DMS79 treated with DMSO at 0.1 percent for 48 hours (cell line): ENCODE measurements around the gene NCR1.
A peak's percentile ranks its signal among the peaks of the same experiment; 100 is the strongest.
"Not testable (repeated sequence)": the region's sequence is repeated elsewhere in the genome, so short reads cannot be mapped to it uniquely, and the experiment has no call there.

Experiments used
- DNase-seq: peaks from one replicate; lab custom pipeline; 2025; lab: John Stamatoyannopoulos, UW

Gene NCR1

DNA sequence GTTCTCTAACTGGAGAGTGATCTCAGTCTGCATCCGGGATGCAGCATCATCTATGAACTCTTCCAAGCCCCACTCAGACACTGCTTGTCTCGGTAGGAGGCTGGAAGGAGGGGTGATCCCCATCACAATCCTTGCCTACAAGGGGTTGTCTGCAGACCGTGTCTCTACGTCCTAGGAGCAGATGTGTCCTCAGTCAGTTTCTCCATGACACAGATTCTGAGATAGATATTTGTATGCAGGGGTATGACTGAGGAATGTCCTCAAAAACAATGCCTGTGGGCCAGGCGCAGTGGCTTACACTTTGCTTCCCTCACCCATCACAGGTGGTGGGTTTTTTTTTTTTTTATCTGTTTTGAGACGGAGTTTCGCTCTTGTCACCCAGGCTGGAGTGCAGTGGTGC, 871 bp downstream of the NCR1 start:
- no peak for DNase-seq

GRCh38 chr19:54907899-54908298, 2.0 kb downstream of the NCR1 start:
- DNase-seq = not testable (repeated sequence)

DNA sequence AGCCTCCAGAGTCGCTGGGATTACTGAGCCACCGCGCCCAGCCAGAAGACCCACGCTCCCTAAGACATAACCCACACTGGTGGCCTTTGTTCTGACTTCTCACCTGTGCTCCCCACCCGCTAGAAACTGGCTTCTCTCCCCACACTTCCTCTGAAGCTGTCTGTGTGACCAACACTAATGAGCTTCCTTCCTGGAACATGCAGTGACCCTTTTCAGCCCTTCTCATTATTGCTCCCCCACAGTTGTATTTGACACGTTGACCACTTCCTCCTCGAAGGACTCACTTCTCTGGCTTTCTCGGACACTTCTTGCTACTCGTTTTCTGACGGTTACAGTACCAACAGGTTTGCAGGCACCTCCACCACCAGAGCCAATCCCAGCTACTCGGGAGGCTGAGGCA, 10.9 kb downstream of the NCR1 start:
- no peak for DNase-seq

DNA sequence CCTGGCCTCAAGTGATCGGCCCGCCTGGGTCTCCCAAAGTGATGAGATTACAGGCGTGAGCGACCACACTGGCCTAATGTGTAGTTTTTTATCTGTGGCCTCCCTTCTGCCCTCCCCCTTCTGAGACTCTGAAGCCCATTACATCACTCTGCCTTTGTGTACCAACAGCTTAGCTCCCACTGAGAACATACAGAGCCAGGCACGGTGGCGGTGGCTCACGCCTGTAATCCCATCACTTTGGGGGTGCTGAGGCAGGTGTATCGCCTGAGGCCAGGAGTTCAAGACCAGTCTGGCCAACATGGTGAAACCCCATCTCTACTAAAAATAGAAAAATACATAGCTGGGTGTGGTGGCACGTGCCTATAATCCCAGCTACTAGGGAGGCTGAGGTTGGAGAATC, 12.6 kb downstream of the NCR1 start:
- DNase-seq = no peak

DNA sequence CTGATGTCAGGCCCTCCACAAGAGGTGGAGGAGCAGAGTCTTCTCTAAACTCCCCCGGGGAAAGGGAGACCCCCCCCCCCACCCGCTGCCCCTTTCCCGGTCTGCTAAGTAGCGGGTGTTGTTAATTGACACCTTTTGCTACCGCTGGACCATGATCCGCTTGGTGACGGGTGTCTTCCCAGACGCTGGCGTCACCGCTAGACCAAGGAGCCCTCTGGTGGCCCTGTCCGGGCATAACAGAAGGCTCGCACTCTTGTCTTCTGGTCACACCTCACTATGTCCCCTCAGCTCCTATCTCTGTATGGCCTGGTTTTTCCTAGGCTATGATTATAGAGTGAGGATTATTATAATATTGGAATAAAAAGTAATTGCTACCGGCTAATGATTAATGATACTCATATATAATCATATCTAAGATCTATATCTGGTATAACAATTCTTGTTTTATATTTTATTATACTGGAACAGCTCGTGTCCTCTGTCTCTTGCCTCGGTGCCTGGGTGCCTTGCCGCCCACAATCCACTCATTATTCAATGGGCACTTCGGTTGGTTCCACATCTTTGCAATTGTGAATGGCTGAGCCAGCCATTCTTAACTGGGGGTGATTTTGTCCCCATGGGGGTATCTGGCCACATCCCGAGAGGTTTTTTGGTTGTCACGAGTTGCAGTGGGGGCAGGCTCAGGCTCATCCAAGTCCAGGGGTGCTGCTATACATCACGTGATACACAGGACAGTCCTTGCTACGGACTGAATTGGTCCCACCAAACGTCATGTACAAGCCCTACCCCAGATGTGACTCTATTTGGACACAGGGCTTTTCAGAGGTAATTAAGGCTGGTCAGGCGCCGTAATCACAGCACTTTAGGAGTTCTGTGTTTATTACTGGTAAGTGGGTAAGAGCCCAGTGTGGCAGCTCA, 14.0 kb downstream of the NCR1 start:
- not testable (repeated sequence) for DNase-seq

GRCh38 chr19:54921082-54921481, 15.1 kb downstream of the NCR1 start:
- DNase-seq = no peak

- DNase-seq = no peak
Observed at GRCh38 chr19:54923276-54923675, 17.3 kb downstream of the NCR1 start.

DNA sequence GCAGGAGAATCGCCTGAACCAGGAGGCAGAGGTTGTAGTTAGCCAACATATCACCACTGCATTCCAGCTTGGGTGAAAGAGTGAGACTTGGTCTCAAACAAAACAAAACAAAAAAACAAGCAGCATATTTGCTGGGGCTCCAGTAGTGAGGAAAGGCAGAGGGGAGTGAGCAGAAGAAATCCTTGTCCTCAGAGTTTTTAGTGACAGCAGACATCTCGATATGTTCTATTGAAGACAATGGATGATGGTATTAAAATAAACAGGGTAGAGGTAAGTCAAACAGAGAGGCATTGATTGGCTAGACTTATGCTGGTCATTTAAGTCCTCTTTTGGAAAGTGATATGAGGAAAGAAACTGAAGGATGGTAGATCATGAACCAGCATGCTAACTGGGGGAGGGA, 22.4 kb downstream of the NCR1 start:
- peak; percentile 8 for DNase-seq

GRCh38 chr19:54937926-54938325, 32.0 kb downstream of the NCR1 start:
- DNase-seq = no peak

DNA sequence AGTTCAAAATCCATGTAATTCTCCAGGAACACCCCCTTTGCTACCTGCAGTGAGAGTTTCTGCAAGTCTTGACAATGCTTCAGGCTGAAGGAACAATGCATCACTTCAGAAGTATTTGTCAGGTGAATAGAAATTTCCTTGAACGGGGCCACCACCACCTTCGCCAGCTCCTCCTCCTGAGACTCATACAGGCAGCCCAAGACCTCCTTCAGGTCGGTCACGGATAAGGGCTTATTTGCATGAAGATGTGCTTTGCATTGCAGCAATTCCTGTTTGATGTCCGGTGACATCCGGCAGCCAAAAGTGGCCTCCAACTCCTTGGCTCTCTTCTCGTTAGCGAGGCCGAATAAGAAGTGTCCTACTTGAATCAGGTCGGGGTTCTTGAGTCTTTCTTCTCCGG, 33.0 kb downstream of the NCR1 start:
- DNase-seq = no peak

- DNase-seq = not testable (repeated sequence)
Observed at GRCh38 chr19:54939538-54939937, 33.6 kb downstream of the NCR1 start.

- DNase-seq = not testable (repeated sequence)
Observed at GRCh38 chr19:54943772-54944361, 37.9 kb downstream of the NCR1 start.

DNA sequence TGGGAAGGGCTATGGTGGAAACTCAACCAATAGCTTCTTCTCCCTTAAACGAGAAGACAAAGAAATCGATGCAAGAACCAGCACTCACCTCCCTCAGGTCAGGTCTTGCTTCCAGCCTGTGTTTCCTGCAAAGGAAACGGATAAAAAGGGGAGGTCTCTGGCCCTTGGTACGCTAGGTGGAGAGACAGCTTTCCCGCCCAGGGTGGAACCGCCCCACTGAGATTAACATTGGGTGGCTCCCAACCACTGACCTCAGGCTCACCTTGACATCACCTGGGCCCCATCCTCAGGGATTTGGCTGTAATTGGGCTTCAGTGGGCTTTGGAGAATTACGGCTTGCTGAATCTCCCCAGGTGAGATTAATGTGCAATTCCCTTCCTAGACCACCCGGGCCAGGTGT, 41.4 kb downstream of the NCR1 start, which contains the start of gene NLRP7:
Gene NLRP7 (minus strand): TSS at position 150 of the 400 bp plus-strand sequence.
- DNase-seq = no peak

- DNase-seq = no peak
Observed at GRCh38 chr19:54949412-54949811, 43.5 kb downstream of the NCR1 start.

DNA sequence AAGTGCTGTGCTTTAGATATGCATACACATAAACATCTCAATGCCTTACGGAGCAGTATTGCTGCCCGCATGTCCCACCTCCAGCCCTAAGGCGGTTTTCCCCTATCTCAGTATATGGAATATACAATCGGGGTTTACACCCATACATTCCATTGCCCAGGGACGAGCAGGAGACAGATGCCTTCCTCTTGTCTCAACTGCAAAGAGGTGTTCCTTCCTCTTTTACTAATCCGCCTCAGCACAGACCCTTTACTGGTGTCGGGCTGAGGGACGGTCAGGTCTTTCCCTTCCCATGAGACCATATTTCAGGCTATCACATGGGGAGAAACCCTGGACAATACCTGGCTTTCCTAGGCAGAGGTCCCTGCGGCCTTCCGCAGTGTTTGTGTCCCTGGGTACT, 44.6 kb downstream of the NCR1 start:
- DNase-seq = not testable (repeated sequence)

- DNase-seq = no peak
Observed at GRCh38 chr19:54952591-54953344, 46.8 kb downstream of the NCR1 start.

DNA sequence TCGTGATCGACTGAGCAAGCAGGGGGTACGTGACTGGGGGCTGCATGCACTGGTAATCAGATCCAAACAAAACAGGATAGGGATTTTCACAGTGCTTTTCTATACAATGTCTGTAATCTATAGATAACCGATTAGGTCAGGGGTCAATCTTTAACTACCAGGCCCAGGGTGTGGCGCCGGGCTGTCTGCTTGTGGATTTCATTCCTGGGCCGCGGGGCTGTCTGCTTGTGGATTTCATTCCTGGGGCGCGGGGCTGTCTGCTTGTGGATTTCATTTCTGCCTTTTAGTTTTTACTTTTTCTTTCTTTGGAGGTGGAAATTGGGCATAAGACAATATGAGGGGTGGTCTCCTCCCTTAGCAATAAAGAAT, 47.4 kb downstream of the NCR1 start:
- DNase-seq = not testable (repeated sequence)

GRCh38 chr19:54955376-54955775, 49.4 kb downstream of the NCR1 start:
- no peak for DNase-seq

DNA sequence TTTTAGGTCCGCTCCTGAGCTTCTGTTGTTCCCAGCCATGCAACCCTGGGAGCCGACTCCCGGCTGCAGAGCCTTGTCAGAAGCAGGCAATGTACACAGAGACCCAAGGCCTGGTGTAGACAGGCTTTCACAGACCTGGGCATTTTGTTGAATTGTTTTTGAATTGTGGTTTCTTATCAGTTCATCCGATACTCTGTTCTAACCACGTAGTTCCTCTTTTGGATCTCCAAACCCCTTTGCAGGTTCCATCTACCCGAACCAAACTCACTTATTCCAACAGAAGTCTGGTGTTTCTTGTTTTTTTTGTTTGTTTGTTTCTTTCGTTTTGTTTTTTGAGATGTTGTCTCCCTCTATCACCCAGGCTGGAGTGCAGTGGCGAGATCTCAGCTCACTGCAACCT, 53.9 kb downstream of the NCR1 start:
- DNase-seq = no peak
